HG03060 (cell line): ENCODE data around the gene LAMB3.

Experiments used
- ATAC-seq: cut with Tn5 transposase; IDR thresholded peaks from one replicate; pipeline ENCODE4 v1.9.1; 2021; ENCODE audit warnings: low read depth, moderate number of reproducible peaks; ENCODE audit not compliant: unreplicated experiment

The LAMB3 gene

GRCh38 chr1:209619696-209620486 lies 32.3 kb downstream of the LAMB3 start:
- ATAC-seq, result no peak

GRCh38 chr1:209618756-209619420 lies 33.3 kb downstream of the LAMB3 start:
- no peak for ATAC-seq

GRCh38 chr1:209618291-209618690 lies 33.9 kb downstream of the LAMB3 start:
- ATAC-seq, result no peak

GRCh38 chr1:209617755-209618154 lies 34.5 kb downstream of the LAMB3 start:
- no peak for ATAC-seq

GRCh38 chr1:209617047-209617673 lies 35.1 kb downstream of the LAMB3 start:
- ATAC-seq, result no peak

GRCh38 chr1:209616366-209617046 lies 35.7 kb downstream of the LAMB3 start:
- ATAC-seq, result no peak

GRCh38 chr1:209614906-209615305 lies 37.3 kb downstream of the LAMB3 start:
- no peak for ATAC-seq

- ATAC-seq, result no peak
Observed at GRCh38 chr1:209614151-209614420, 38.1 kb downstream of the LAMB3 start.

GRCh38 chr1:209613400-209614150 lies 38.6 kb downstream of the LAMB3 start:
- ATAC-seq, result no peak

- no peak for ATAC-seq
Observed at GRCh38 chr1:209612646-209613399, 39.4 kb downstream of the LAMB3 start.

- no peak for ATAC-seq
Observed at GRCh38 chr1:209611771-209612570, 40.3 kb downstream of the LAMB3 start.

- no peak for ATAC-seq
Observed at GRCh38 chr1:209610631-209610905, 41.7 kb downstream of the LAMB3 start.

GRCh38 chr1:209609791-209610630 lies 42.2 kb downstream of the LAMB3 start:
- no peak for ATAC-seq

- no peak for ATAC-seq
Observed at GRCh38 chr1:209609041-209609790, 43.0 kb downstream of the LAMB3 start.

- peak; percentile 15 for ATAC-seq
Observed at GRCh38 chr1:209607795-209608178, 44.4 kb downstream of the LAMB3 start.

GRCh38 chr1:209607102-209607794 lies 45.0 kb downstream of the LAMB3 start:
- ATAC-seq, result peak; percentile 72

GRCh38 chr1:209603877-209604276 lies 48.3 kb downstream of the LAMB3 start:
- no peak for ATAC-seq
